HG02678 (cell line): ENCODE data around the gene ZBTB46.

Experiments
- ATAC-seq: cut with Tn5 transposase; IDR thresholded peaks from one replicate; pipeline ENCODE4 v1.9.1; 2021; ENCODE audit warnings: mild to moderate bottlenecking, moderate library complexity; ENCODE audit not compliant: unreplicated experiment

The ZBTB46 gene

GRCh38 chr20:63749597-63750508 lies 81.2 kb downstream of the ZBTB46 start:
- no peak for ATAC-seq

- ATAC-seq: no peak
Observed at GRCh38 chr20:63748934-63749270, 82.2 kb downstream of the ZBTB46 start.

GRCh38 chr20:63748070-63748933 lies 82.8 kb downstream of the ZBTB46 start:
- ATAC-seq: no peak

DNA sequence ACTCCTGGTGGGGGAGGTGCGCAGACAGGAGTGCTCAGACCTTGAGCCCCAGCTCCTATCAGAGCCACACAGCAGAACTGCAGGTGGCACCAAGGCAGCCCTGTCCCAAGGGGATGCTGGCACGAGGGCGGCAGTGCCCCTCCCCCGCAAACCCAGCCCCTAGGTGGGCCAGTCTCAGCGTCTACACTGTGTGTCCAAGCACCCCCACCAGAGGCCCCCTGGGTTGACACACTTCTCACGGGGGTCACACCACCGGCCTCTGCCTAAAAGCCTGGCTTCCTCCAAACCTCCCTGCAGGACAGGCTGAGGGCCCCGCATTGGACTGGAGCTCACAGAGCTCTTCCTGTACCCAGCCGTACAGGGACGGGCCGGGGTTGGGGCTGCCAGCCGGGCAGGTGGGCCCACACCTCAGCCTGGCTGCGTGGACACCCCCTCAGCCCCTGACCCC lies 83.4 kb downstream of the ZBTB46 start:
- no peak for ATAC-seq

- ATAC-seq: no peak
Observed at GRCh38 chr20:63746751-63747315, 84.2 kb downstream of the ZBTB46 start.

GRCh38 chr20:63745961-63746731 lies 84.9 kb downstream of the ZBTB46 start:
- no peak for ATAC-seq

- ATAC-seq: no peak
Observed at GRCh38 chr20:63745424-63745805, 85.6 kb downstream of the ZBTB46 start.

DNA sequence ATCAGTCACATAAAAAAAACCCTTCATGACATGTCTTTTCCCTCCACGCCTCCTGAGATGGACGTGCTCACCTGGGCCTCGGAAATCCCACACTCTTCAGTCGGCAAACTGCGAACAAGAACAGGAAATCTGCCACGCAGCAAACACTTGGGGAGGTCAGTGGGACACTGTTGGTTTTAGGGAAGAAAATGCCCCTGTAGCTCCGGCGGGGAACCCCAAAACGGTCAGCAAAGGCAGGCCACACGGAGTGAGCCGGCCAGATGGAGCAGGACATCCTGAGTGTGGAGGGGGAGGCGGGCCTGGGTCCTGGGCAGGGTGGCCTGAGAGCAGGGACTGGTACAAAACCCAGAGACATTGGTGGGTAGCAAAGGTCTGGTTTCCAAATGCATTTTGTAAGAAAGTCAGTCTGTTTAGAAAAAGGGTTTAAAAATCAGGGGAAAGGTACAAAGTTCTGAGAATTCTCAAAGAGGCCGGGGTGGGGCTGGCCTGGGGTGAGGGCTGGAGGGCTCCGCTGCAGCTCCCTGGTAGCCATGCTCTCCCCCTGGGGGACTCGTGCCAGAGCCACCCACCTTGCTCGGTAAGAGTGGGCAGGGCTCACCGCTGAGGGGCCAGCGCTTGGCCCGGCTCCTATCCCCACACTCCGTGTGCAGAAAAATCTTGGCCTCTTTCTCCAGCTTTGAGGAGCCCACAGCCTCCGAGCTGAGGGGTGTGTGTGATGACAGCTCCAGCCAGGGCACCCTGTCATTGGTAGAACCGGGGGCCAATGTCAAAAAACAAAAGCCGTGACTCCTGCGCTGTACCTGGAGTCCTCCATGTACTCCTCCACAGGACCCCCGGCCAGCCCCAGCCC lies 86.3 kb downstream of the ZBTB46 start:
- ATAC-seq: no peak

DNA sequence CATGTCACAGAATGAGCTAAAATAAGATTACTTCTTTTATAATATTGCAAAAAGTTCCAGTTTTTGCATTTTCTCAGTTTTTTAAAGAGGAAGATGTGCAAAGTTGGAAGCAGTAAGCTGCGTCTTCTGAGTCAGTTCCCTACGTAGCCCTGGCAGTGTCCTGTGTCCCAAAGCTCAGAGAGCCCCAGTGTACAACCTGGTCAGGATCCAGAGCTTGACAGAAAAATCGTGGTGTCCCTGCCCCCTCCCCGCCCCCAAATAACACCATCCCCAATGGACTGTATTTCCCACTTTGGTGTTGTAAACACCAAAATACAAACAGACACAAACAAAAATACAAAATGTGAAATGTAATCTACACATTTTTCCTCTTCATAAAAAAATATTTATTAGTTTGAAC lies 86.9 kb downstream of the ZBTB46 start:
- ATAC-seq: no peak

DNA sequence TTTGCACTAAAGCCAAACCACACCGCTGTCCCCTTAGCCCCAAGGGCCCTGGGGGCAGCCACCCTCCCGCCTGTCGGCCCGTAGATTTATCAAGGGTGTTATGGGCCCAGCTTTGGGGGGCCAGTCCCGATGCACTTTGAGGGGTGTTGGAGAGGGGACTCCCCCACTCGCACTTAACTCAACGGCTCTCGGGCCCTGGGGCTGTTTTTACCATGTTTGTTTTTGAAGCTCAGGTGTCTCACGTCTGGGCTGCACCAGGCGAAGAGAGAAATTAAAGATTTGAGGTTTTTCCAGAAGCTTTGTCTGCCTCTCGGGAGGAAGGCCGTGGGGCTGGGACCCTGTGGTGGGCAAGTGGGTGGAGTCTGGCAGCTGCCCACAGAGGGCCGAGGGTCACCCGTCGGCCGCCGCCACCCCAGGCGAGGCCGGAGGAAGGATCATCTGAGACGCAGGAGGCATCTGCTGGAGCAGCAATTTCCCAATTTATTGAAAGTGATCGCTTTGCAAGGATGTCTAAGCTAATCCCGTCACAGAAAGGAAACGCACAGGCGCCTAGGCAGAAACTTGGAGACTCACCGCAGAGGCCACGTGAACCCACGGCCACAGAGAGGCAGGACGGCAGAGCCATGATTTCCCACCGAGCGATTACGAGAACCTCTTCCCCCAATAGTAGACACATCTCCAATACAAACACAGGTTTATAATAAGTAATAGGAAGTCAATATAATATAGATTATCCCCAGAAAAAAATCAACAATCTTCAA lies 87.7 kb downstream of the ZBTB46 start:
- ATAC-seq: no peak

- no peak for ATAC-seq
Observed at GRCh38 chr20:63742381-63743024, 88.6 kb downstream of the ZBTB46 start.

DNA sequence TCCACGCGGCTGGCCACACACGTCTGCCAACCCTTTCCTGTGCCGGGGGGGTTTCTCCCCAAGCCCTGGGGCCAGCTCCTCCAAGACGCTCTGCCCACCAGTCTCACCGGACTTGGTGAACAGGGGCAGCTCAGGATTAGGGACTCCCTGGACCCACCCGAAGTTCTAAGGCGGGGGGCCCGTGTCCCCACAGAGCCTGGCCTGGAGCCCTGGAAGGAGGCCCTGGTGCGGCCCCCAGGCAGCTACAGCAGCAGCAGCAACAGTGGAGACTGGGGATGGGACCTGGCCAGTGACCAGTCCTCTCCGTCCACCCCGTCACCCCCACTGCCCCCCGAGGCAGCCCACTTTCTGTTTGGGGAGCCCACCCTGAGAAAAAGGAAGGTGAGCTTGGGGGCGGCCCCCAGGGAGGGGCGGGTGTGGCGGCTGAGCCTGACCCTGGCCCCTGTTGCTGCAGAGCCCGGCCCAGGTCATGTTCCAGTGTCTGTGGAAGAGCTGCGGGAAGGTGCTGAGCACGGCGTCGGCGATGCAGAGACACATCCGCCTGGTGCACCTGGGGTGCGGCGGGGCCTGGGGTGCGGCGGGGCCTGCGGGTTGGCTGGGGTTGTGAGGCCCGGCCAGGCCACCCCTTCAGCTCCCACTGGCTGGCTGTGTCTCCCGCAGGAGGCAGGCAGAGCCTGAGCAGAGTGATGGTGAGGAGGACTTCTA lies 89.2 kb downstream of the ZBTB46 start:
- no peak for ATAC-seq

DNA sequence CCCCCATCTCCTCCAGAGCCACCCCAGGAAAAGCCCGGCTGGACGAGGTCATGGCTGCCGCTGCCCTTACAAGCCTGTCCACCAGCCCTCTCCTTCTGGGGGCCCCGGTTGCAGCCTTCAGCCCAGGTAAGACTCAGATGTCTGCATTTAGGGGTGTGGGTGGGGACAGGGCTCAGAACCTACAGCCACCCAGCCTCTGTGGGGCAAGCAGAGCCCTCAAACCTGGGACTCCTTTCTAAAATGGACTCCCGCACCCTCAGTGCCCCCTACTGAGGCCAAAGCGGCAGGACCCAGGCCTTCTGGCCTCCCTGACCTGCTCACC lies 89.7 kb downstream of the ZBTB46 start:
- no peak for ATAC-seq

DNA sequence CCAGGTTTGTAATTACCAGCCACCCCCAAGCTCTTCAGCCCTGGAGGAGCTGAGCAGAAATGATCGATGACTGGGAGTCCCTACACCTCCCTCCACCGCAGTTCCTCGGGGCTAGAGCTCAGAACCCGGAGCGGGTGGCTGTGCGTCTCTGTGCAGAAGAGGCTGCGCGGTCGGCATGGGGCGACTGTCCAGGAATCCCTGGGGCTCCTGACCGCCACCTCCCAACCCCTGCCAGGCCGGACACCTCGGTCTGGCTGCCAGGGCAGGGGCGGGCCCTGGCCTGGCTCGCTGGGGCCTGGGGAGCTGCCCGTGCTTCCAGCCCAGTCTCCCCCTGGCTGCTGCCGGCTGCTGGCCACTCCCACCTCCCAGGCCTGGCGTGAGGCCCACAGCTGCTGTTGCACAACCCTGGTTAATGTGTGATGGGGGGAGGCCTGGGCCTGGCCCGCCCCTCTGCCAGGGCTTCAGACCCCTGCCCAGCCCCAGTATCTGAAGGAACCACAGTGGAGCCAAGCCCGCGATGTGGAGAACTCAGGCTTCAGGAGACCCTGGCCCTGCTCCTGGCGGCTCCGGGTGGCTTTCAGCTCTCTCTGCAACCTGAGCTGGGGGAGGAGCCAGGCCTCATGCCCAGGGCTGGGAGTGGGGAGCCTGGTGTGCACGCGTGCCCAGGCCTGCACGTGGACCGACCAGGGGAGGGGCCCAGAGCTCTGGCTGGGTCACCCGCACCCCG lies 90.3 kb downstream of the ZBTB46 start:
- no peak for ATAC-seq

GRCh38 chr20:63740070-63740626 lies 90.9 kb downstream of the ZBTB46 start:
- peak; percentile 21 for ATAC-seq

DNA sequence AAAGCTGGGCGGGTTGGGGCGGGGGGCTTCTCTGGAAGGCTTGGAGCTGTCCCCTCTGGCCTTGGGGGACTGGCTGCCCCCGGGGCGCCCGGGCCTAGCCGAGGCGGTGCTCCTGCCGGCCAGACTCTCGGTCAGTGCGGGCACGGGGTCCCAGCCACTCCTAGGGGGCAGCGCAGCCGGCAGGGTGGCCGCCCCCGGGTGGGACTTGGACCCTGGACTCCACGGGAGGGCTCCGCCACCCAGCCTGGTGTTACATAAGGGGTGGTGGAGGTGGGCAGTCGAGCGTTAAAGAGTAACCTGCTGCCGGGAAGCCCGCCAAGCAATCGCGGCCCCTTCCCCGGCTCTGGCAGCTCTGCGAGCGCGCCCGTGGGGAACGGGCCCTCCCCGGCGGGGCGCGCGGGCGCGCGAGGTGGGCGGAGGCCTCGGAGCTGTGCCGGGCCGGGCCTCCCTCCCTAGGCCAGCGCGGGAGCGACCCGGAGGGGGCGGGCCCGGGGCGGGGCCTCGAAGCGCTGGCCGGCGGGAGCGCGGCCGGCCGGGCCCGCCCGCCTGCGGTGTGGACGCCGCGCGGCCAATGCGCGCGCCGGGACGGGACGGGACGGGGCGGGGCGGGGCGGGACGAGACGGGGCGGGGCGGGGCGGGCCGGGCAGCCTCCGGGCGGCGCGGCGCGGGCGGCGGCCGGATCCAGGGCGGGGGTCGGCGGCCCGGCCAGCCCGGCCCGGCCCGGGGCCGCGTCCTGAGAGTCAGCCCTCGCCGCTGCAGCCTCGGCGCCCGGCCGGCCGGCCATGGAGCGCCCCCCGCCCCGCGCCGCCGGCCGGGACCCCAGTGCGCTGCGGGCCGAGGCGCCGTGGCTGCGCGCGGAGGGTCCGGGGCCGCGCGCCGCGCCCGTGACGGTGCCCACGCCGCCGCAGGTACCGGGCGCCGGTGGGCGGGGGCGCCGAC lies 91.7 kb downstream of the ZBTB46 start, which contains the start of gene SLC2A4RG:
Gene SLC2A4RG, plus strand, starts transcription at position 647 of the 940 bp plus-strand sequence. Its CDS starts 137 bp downstream, at position 784.
- peak; percentile 58 for ATAC-seq
